MCF 10A (cell line): ENCODE data around the gene C2CD4A. TPM values are rescaled to one million over a fixed set of nuclear protein-coding genes. Genes with fewer than 3 reads are reported as not detected.
A peak's percentile ranks its signal among the peaks of the same experiment; 100 is the strongest.

Experiments
- BruUV-seq: library from RNA; stranded (reverse); fragments of 400-500 nt; replicated peaks from 2 replicates; lab custom pipeline; 2021; lab: Mats Ljungman, UMichigan
- CTCF ChIA-PET: fragments of 300-600 bp; sonication (Branson Sonifier 250); formaldehyde crosslinking; extraction: SDS; loops from one replicate; lab custom pipeline; 2021; ENCODE audit warnings: antibody characterized with exemption, inconsistent platforms; lab: Yijun Ruan, JAX
- POLR2A ChIA-PET: fragments of 300-600, 350-650 bp; sonication (Branson Sonifier 250); formaldehyde crosslinking; extraction: SDS; loops from one replicate; lab custom pipeline; 2020; ENCODE audit warnings: antibody characterized with exemption, inconsistent platforms; lab: Yijun Ruan, JAX
- DNase-seq: peaks from one replicate; pipeline ENCODE4 v3.0.0-alpha.2; 2018; ENCODE audit not compliant: unreplicated experiment
- H3K27ac Mint-ChIP-seq: one replicate; pipeline ENCODE4 v1.8.0; 2022; ENCODE audit warnings: mild to moderate bottlenecking, low read depth, mixed read lengths; ENCODE audit not compliant: unreplicated experiment
- H3K27me3 Mint-ChIP-seq: one replicate; pipeline ENCODE4 v1.8.0; 2022; ENCODE audit warnings: mixed read lengths; ENCODE audit not compliant: insufficient read depth, unreplicated experiment
- H3K36me3 Mint-ChIP-seq: one replicate; pipeline ENCODE4 v1.8.0; 2022; ENCODE audit warnings: mild to moderate bottlenecking, moderate library complexity, mixed read lengths; ENCODE audit not compliant: insufficient read depth, unreplicated experiment
- H3K4me1 Mint-ChIP-seq: one replicate; pipeline ENCODE4 v1.8.0; 2022; ENCODE audit warnings: mixed read lengths; ENCODE audit not compliant: insufficient read depth, unreplicated experiment
- H3K4me3 Mint-ChIP-seq: one replicate; pipeline ENCODE4 v1.8.0; 2022; ENCODE audit warnings: mild to moderate bottlenecking, moderate library complexity, mixed read lengths; ENCODE audit not compliant: unreplicated experiment
- H3K9me3 Mint-ChIP-seq: one replicate; pipeline ENCODE4 v1.8.0; 2022; ENCODE audit warnings: mixed read lengths; ENCODE audit not compliant: unreplicated experiment
- intact Hi-C: fragments of 100-400 bp; cut with micrococcal nuclease; formaldehyde crosslinking; loops from 2 replicates; pipeline ENCODE4 v1.14.1; 2022
- total RNA-seq: library from RNA; stranded (reverse); gene quantifications from 2 replicates; pipeline ENCODE4 v1.2.3, GENCODE V29; 2022
- TF ChIP-seq, protein P1 (sequence below): fragments of 200-600 bp; IDR thresholded peaks from one replicate; pipeline ENCODE4 v1.8.0; 2022; ENCODE audit warnings: antibody characterized with exemption, mild to moderate bottlenecking; ENCODE audit not compliant: unreplicated experiment

The C2CD4A gene
- total RNA-seq, 1 experiment from 2014 or later = 0.16 TPM

DNA sequence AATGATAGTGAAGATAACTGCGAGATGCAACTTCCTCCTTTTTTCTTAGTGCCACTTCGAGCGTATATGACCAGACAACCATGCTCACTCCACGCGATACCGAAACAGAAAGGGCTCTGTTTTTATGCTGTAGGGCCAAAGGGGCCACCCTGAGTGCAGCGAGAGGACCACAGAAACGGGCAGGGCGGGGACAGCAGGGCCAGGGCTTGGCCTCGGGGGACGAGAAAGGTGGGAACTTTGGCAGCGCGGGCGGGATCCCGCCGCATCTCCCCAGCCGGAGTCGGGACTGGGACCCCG is 7.0 kb upstream of the C2CD4A start:
- no peaks in the 10 kb centered on the region for H3K27me3 Mint-ChIP-seq
- H3K4me1 Mint-ChIP-seq = peaks cover 28% of the 10 kb centered on the region
- POLR2A ChIA-PET = interaction anchor here (1.0 to 2.6 kb wide), 18 partner anchors 8 to 248 kb away, joined by 3 to 20 read pairs (median 4); no protein-coding TSS in a partner anchor
- BruUV-seq = no TSS peak
- CTCF ChIA-PET = interaction anchor here (0.5 to 2.7 kb wide), 14 partner anchors 10 to 1340 kb away, joined by 3 to 19 read pairs (median 3); no protein-coding TSS in a partner anchor
- peak overlapping the region; percentile 88 for H3K4me3 Mint-ChIP-seq
- TF ChIP-seq, protein P1, sequence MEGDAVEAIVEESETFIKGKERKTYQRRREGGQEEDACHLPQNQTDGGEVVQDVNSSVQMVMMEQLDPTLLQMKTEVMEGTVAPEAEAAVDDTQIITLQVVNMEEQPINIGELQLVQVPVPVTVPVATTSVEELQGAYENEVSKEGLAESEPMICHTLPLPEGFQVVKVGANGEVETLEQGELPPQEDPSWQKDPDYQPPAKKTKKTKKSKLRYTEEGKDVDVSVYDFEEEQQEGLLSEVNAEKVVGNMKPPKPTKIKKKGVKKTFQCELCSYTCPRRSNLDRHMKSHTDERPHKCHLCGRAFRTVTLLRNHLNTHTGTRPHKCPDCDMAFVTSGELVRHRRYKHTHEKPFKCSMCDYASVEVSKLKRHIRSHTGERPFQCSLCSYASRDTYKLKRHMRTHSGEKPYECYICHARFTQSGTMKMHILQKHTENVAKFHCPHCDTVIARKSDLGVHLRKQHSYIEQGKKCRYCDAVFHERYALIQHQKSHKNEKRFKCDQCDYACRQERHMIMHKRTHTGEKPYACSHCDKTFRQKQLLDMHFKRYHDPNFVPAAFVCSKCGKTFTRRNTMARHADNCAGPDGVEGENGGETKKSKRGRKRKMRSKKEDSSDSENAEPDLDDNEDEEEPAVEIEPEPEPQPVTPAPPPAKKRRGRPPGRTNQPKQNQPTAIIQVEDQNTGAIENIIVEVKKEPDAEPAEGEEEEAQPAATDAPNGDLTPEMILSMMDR = no peak
- DNase-seq = peak; percentile 54
- H3K36me3 Mint-ChIP-seq = no peaks in the 10 kb centered on the region
- H3K9me3 Mint-ChIP-seq = no peaks in the 10 kb centered on the region
- peak overlapping the region; percentile 86 for H3K27ac Mint-ChIP-seq
- intact Hi-C loops = loop anchor here (5.0 kb wide), 1 partner anchor 78 kb away; no protein-coding TSS in a partner anchor

DNA sequence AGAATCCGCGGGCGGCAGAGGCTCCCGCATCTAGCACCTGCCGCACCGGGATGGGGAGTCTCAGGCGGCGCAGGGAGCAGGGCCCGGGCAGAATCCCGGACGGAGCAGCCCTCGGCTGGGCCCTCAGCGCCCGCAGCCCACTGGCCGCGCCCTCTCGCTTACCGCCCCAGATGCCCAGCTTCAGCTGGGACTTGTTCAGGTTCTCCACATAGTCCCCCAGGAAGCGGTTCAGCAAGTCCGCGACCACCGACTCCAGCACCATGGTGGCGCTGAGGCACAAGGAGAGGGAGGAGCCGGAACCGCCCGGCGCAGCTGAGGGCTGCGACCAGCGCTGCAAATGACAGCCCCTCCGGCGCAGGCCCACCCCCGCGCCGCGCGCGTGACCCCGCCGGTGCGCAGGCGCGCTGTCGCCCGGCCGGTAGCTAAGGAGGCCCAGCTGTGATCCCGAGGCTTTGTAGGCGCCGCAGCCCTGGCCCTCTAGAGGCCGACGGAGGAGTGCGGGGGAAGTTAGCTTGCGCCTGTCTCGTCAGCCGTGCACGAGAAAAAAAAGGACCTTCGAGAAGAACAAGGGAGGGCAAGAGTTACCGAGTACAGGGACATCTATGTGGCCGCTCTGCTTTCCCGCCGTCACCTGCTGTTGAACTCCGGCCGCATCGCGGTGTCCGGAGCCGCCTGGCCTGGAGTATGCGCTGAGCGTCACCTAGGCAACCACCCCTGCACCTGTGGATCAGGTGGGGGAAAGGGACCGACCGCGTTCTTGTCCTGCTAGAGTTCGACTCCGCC is 6.5 kb upstream of the C2CD4A start, which contains the start of gene VPS13C:
Gene VPS13C (minus strand): TSS at position 335 of the 783 bp plus-strand sequence. CDS start 73 bp downstream, at position 262.
- BruUV-seq = no TSS peak
- peak; percentile 90 for DNase-seq
- intact Hi-C loops = loop anchor here (5.0 kb wide), 1 partner anchor 77 kb away; no protein-coding TSS in a partner anchor
- ChIA-PET CTCF (interaction anchor here (0.5 to 2.7 kb wide), 18 partner anchors 9 to 1340 kb away, joined by 3 to 19 read pairs (median 3); no protein-coding TSS in a partner anchor), POLR2A (interaction anchor here (0.6 to 2.6 kb wide), 25 partner anchors 8 to 248 kb away, joined by 3 to 20 read pairs (median 4); no protein-coding TSS in a partner anchor)
- Mint-ChIP-seq H3K9me3 (no peaks in the 10 kb centered on the region), H3K4me3 (peak within 1 kb of the TSS; percentile 88), H3K27me3 (no peaks in the 10 kb centered on the region), H3K4me1 (peaks cover 28% of the 10 kb centered on the region), H3K27ac (peak within 1 kb of the TSS; percentile 86), H3K36me3 (no peaks in the 10 kb centered on the region)
- TF ChIP-seq, protein P1 = peak; percentile 69

DNA sequence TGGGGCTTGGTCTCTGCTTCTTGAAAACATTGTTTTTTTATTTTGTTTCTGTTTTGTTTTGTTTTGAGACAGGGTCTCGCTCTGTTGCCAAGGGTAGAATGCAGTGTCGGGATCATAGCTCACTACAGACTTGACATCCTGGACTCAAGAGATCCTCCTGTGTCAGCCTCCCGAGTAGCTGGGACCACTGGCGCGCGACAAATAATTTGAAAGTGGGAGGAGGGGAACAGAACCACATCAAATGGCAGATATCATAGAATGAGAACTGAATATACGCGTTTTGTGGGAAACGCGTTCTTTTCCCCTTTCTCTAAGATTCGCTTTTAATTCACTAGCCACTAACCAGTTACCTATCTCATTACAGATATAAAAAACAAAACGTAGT is 5.9 kb upstream of the C2CD4A start:
- intact Hi-C loops = loop anchor here (5.0 kb wide), 1 partner anchor 76 kb away; no protein-coding TSS in a partner anchor
- TF ChIP-seq, protein P1 = no peak
- POLR2A ChIA-PET = interaction anchor here (0.6 to 2.6 kb wide), 21 partner anchors 9 to 247 kb away, joined by 3 to 20 read pairs (median 4); no protein-coding TSS in a partner anchor
- peak overlapping the region; percentile 88 for H3K4me3 Mint-ChIP-seq
- no peaks in the 10 kb centered on the region for H3K9me3 Mint-ChIP-seq
- peak overlapping the region; percentile 86 for H3K27ac Mint-ChIP-seq
- BruUV-seq = no TSS peak
- no peaks in the 10 kb centered on the region for H3K36me3 Mint-ChIP-seq
- CTCF ChIA-PET = interaction anchor here (0.5 to 2.7 kb wide), 14 partner anchors 9 to 358 kb away, joined by 3 to 19 read pairs (median 3); no protein-coding TSS in a partner anchor
- peaks cover 28% of the 10 kb centered on the region for H3K4me1 Mint-ChIP-seq
- no peak for DNase-seq
- no peaks in the 10 kb centered on the region for H3K27me3 Mint-ChIP-seq
